ENCODE results near the gene PTEN.
"Not testable (repeated sequence)": the region's sequence is repeated elsewhere in the genome, so short reads cannot be mapped to it uniquely, and the experiment has no call there.

Gene PTEN

GRCh38 chr10:87875929-87876571 lies 12.6 kb downstream of the PTEN start:
- no peak for DNase-seq (ENCODE audit: low spot score in 2 of 2)
- no peak for ATAC-seq
- Mint-ChIP-seq H3K4me3 (no peak overlapping the region), H3K27ac (no peak overlapping the region), H3K36me3 (peaks cover 39% of the 10 kb centered on the region), H3K9me3 (no peaks in the 10 kb centered on the region), H3K4me1 (peaks cover 10% of the 10 kb centered on the region)

- H3K4me1 Mint-ChIP-seq, result peaks cover 6% of the 10 kb centered on the region
- peaks cover 32% of the 10 kb centered on the region for H3K36me3 Mint-ChIP-seq
- H3K4me3 Mint-ChIP-seq, result no peak overlapping the region
- no peak overlapping the region for H3K27ac Mint-ChIP-seq
- no peaks in the 10 kb centered on the region for H3K9me3 Mint-ChIP-seq
- ATAC-seq (no peak), DNase-seq (ENCODE audit: low spot score in 2 of 2) (no peak)
Observed at GRCh38 chr10:87878664-87879459, 15.4 kb downstream of the PTEN start.

GRCh38 chr10:87880336-87880735 lies 16.9 kb downstream of the PTEN start:
- DNase-seq (ENCODE audit: low spot score in 2 of 2), result no peak
- H3K9me3 Mint-ChIP-seq, result no peaks in the 10 kb centered on the region
- peaks cover 6% of the 10 kb centered on the region for H3K4me1 Mint-ChIP-seq
- ATAC-seq, result no peak
- peaks cover 32% of the 10 kb centered on the region for H3K36me3 Mint-ChIP-seq
- no peak overlapping the region for H3K27ac Mint-ChIP-seq
- H3K4me3 Mint-ChIP-seq, result no peak overlapping the region

GRCh38 chr10:87881373-87882059 lies 18.1 kb downstream of the PTEN start:
- not testable (repeated sequence) for H3K9me3 Mint-ChIP-seq; H3K4me1 Mint-ChIP-seq; H3K4me3 Mint-ChIP-seq; H3K27ac Mint-ChIP-seq; ATAC-seq; DNase-seq (ENCODE audit: low spot score in 2 of 2)
- peaks cover 32% of the 10 kb centered on the region for H3K36me3 Mint-ChIP-seq

DNA sequence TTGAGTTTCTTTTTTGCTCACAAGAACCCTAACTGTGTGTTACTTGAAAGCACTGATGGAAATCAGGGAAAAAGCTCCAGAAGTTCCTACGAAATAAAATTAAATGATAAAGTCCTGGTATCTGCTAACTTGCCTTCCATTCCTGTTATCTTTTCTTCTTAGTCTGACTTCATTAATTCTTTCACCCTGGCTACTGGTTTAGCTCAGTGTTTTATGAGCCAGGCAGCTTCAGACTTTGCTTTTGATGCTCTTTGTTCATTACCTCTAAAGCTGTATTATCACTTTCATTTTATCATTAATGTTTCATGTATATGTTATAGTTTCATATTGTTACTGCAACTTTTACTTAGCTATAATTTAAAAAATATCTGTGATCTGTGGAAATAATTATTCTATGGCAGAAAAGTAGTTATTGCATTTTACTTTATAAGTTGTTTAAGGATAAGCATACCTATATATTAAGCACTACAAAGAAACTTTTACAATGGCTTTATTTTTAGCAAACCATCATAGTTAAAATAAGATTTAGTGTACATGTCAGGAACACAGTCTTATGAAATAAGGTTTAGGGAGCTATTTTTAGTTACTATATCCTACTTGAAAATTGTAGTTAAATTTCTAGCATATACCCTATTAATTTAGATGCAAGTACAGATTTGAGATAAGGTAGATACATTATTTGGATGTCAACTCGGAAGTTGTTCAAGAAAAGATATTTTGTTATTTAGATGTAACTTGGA lies 19.3 kb downstream of the PTEN start:
- peaks cover 18% of the 10 kb centered on the region for H3K4me1 Mint-ChIP-seq
- H3K4me3 Mint-ChIP-seq, result no peak overlapping the region
- peaks cover 10% of the 10 kb centered on the region for H3K9me3 Mint-ChIP-seq
- peaks cover 30% of the 10 kb centered on the region for H3K36me3 Mint-ChIP-seq
- DNase-seq (ENCODE audit: low spot score in 2 of 2) (no peak), ATAC-seq (no peak)
- no peak overlapping the region for H3K27ac Mint-ChIP-seq

GRCh38 chr10:87886635-87887034 lies 23.2 kb downstream of the PTEN start:
- ATAC-seq, result no peak
- peaks cover 21% of the 10 kb centered on the region for H3K4me1 Mint-ChIP-seq

DNA sequence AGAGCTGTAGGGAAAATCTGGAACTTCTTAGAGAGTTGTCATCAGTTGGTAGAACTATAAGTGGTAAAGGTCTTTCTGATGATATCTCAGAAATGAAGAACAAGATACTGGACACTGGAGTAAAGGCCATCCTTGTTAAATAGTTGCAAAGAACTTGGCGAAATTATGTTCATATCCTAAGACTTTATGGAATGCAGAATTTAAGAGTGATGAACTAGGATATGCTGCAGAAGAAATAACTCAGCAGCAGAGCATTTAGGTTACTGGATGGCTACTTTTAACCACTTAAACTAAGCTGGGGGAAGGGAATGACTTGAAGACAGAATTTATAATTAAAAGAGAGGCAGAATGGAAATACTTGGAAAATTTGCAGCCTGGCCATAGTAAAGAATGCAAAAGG lies 23.7 kb downstream of the PTEN start:
- no peak for DNase-seq (ENCODE audit: low spot score in 2 of 2)
- Mint-ChIP-seq H3K4me3 (no peak overlapping the region), H3K9me3 (peaks cover 10% of the 10 kb centered on the region), H3K36me3 (peaks cover under 1% of the 10 kb centered on the region), H3K4me1 (peaks cover 24% of the 10 kb centered on the region), H3K27ac (no peak overlapping the region)
- no peak for ATAC-seq

More at GRCh38 chr10:87886635-87887034, 23.2 kb downstream of the PTEN start:
- H3K9me3 Mint-ChIP-seq, result peaks cover 10% of the 10 kb centered on the region
- H3K36me3 Mint-ChIP-seq, result no peaks in the 10 kb centered on the region
- no peak overlapping the region for H3K27ac Mint-ChIP-seq
- H3K4me3 Mint-ChIP-seq, result no peak overlapping the region
- no peak for DNase-seq (ENCODE audit: low spot score in 2 of 2)

DNA sequence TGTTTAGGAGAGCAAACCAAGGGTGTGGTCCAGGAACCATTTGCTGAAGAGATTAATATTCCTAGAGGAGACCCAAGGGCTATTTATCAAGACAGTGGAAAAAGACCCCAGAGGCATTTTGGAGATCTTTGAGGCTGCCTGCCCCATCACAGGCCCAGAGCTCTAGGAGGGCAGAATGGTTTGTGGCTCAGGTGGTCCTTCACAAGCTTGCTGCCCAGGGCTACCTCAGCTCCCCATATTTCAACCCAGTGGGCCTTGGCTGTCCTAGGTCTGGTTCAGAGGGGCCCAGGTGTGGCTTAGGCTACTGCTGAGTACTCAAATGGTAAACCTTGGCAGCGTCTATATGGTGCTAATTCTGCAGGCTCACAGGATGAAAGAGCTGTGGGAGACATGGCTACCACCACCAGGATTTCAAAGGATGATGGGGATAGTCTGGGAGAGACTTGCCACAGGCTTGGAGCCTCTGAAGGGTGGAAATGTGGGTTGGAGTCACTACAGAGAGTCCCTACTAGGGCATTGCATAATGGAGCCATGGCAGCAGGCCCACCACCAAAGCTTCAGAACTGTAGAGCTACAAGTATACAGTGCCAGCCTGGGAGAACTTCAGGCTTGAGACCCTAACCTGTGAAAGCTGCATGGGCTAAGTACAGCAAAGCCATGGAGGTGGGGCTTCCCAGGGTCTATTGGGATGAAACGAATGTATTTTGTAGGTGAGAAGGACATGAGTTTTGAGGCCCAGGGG lies 24.3 kb downstream of the PTEN start:
- Mint-ChIP-seq H3K36me3 (peaks cover 5% of the 10 kb centered on the region), H3K4me1 (peaks cover 30% of the 10 kb centered on the region), H3K9me3 (peaks cover 10% of the 10 kb centered on the region), H3K4me3 (no peak overlapping the region), H3K27ac (no peak overlapping the region)
- no peak for DNase-seq (ENCODE audit: low spot score in 2 of 2)
- no peak for ATAC-seq

GRCh38 chr10:87895430-87895829 lies 32.0 kb downstream of the PTEN start:
- no peak for ATAC-seq

DNA sequence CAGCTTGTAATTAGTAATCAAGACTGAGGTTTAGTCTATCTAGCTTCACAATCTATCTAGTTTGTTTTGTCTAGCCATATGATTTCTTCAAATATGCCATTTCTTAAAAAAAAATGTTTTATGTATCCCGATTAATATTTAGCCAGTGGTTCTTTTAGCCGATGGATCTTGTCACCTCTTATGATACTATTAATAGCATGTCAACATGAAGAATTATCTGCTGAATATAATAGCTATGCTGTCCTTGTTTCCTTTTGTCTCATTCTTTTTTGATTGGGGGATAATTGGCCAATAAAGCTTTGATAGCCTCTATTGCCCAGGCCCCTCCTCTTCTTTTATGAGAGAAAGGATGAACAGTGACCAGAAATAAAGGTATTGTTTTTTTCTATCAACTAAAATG lies 32.8 kb downstream of the PTEN start:
- Mint-ChIP-seq H3K36me3 (peaks cover 23% of the 10 kb centered on the region), H3K4me1 (peaks cover 45% of the 10 kb centered on the region), H3K27ac (no peak overlapping the region), H3K4me3 (no peak overlapping the region), H3K9me3 (peaks cover 6% of the 10 kb centered on the region)
- ATAC-seq (no peak), DNase-seq (ENCODE audit: low spot score in 2 of 2) (no peak)

More at GRCh38 chr10:87895430-87895829, 32.0 kb downstream of the PTEN start:
- no peak for DNase-seq (ENCODE audit: low spot score in 2 of 2)
- Mint-ChIP-seq H3K9me3 (peaks cover 2% of the 10 kb centered on the region), H3K4me1 (peaks cover 37% of the 10 kb centered on the region), H3K4me3 (no peak overlapping the region), H3K27ac (peak overlapping the region; percentile 46), H3K36me3 (peaks cover 18% of the 10 kb centered on the region)

- ATAC-seq; H3K9me3 Mint-ChIP-seq; H3K4me3 Mint-ChIP-seq; H3K27ac Mint-ChIP-seq; DNase-seq (ENCODE audit: low spot score in 2 of 2): not testable (repeated sequence)
- Mint-ChIP-seq H3K4me1 (peaks cover 46% of the 10 kb centered on the region), H3K36me3 (peaks cover 28% of the 10 kb centered on the region)
Observed at GRCh38 chr10:87897957-87898356, 34.5 kb downstream of the PTEN start.

DNA sequence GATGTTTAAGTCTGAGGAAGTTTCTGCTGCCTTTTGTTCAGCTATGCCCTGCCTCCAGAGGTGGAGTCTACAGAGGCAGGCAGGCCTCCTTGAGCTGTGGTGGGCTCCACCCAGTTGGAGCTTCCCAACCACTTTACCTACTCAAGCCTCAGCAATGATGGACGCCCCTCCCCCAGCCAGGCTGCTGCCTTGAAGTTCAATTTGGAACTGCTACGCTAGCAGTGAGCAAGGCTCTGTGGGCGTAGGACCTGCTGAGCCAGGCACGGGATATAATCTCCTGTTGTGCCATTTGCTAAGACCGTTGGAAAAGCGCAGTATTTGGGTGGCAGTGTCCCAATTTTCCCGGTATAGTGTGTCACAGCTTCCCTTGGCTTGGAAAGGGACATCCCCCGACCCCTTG lies 40.0 kb downstream of the PTEN start:
- not testable (repeated sequence) for H3K9me3 Mint-ChIP-seq; DNase-seq (ENCODE audit: low spot score in 2 of 2); ATAC-seq; H3K27ac Mint-ChIP-seq; H3K4me3 Mint-ChIP-seq
- Mint-ChIP-seq H3K4me1 (peaks cover 54% of the 10 kb centered on the region), H3K36me3 (peaks cover 33% of the 10 kb centered on the region)

DNA sequence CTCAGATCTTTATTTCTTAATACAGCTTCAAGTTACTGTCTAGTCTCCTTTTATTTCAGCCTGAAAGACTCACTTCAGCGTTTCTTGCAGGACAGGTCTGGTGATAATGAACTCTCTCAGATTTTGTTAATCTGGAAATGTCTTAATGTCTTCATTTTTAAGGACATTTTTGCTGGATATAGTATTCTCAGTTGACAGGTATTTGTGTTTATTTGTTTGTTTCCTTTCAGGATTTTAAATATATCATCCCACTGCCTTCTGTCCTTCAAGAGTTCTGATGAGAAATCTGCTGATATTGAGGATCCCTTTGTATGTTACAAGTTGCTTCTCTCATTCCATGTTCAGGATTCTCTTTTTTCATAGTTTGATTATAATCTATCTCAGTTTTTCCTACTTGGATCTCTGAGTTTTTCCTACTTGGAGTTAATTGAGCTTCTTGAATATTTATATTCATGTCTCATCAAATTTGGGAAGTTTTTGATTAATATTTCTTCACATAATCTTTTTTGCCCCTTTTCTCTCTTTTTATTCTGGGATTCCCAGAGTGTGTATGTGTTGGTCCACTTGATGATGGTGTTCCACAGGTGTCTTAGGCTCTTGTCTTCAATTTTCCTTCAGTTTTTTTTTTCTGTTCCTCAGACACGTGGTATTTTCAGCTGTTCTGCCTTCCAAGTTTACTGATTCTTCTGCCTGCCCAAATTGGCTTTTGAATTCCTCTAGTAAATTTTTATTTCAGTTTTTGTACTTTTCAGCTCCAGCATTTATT lies 49.9 kb downstream of the PTEN start:
- H3K27ac Mint-ChIP-seq, result no peak overlapping the region
- peaks cover 33% of the 10 kb centered on the region for H3K36me3 Mint-ChIP-seq
- H3K4me1 Mint-ChIP-seq, result peaks cover 24% of the 10 kb centered on the region
- H3K9me3 Mint-ChIP-seq, result peaks cover 25% of the 10 kb centered on the region
- no peak for DNase-seq (ENCODE audit: low spot score in 2 of 2)
- no peak for ATAC-seq
- no peak overlapping the region for H3K4me3 Mint-ChIP-seq

DNA sequence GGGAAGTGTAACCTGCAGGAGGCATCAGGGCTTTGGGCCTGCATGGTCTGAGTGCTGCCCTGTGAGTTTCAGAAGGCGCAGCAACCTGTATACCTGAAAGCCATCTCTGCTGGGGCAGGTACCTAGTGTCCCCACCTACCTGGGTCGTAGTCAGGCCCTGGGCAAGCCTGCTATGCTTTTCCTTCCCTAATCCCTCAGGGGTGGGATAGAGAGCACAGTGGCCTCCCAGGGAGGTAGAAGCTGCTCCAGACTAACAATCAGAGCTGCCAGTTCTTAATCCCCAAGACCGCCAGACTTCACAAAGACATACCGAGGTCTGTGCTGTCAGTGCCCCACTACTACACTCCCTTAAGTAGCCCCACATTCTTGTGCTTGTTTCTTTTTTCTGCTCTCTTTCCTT lies 52.0 kb downstream of the PTEN start:
- H3K4me1 Mint-ChIP-seq, result peaks cover 36% of the 10 kb centered on the region
- H3K27ac Mint-ChIP-seq, result no peak overlapping the region
- peaks cover 23% of the 10 kb centered on the region for H3K36me3 Mint-ChIP-seq
- H3K4me3 Mint-ChIP-seq, result no peak overlapping the region
- no peak for DNase-seq (ENCODE audit: low spot score in 2 of 2)
- ATAC-seq, result no peak
- peaks cover 25% of the 10 kb centered on the region for H3K9me3 Mint-ChIP-seq
